IMR-90 (cell line): Measurements from ENCODE around the gene SNX5. TPM values are rescaled to one million over a fixed set of nuclear protein-coding genes. Genes with fewer than 3 reads are reported as not detected.

Source experiments
- ATAC-seq: fragments of 200-7000 bp; cut with Tn5 transposase; 2 replicates; pipeline ENCODE4 v1.9.1; 2020; ENCODE audit warnings: low read depth, mild to moderate bottlenecking, moderate library complexity
- BruUV-seq: library from RNA; stranded (reverse); fragments of 400-500 nt; replicated peaks from 2 replicates; lab custom pipeline; 2021; lab: Mats Ljungman, UMichigan
- CTCF ChIA-PET: fragments of 300-600 bp; formaldehyde crosslinking; extraction: SDS; loops from one replicate; lab custom pipeline; 2021; ENCODE audit warnings: antibody characterized with exemption; lab: Yijun Ruan, JAX
- POLR2A ChIA-PET: fragments of 300-600 bp; sonication (Branson Sonifier 250); formaldehyde crosslinking; loops from one replicate; lab custom pipeline; 2022; ENCODE audit warnings: antibody characterized with exemption; ENCODE audit not compliant: unreplicated experiment; lab: Charles Lee
- DNase-seq: peaks from one replicate; pipeline ENCODE4 v3.0.0; 2013
- H2AFZ ChIP-seq: replicated peaks from 2 replicates; pipeline ENCODE3; 2013; ENCODE audit warnings: low read length, mild to moderate bottlenecking; ENCODE audit not compliant: poor library complexity
- H2AK5ac ChIP-seq: 2 replicates; pipeline ENCODE4 v1.6.1; 2013; ENCODE audit warnings: low read depth, low read length, inconsistent platforms
- H2AK9ac ChIP-seq: replicated peaks from 2 replicates; pipeline ENCODE3; 2013; ENCODE audit warnings: mild to moderate bottlenecking, low read depth, low read length, moderate library complexity; ENCODE audit not compliant: poor library complexity
- H2BK120ac ChIP-seq: 2 replicates; pipeline ENCODE4 v1.6.1; 2013; ENCODE audit warnings: low read depth, low read length, inconsistent platforms
- H2BK15ac ChIP-seq: 3 replicates; pipeline ENCODE4 v1.6.1; 2013; ENCODE audit warnings: low read depth, low read length, inconsistent platforms
- H2BK20ac ChIP-seq: 2 replicates; pipeline ENCODE4 v1.6.1; 2013; ENCODE audit warnings: low read depth, mild to moderate bottlenecking, inconsistent platforms, low read length, moderate library complexity
- H2BK5ac ChIP-seq: 2 replicates; pipeline ENCODE4 v1.6.1; 2013; ENCODE audit warnings: mild to moderate bottlenecking, low read depth, low read length, inconsistent platforms; ENCODE audit not compliant: poor library complexity, severe bottlenecking
- H3K14ac ChIP-seq: replicated peaks from 2 replicates; pipeline ENCODE4 v1.6.1; 2013; ENCODE audit warnings: low read depth, low read length, inconsistent platforms
- H3K18ac ChIP-seq: 2 replicates; pipeline ENCODE4 v1.6.1; 2013; ENCODE audit warnings: low read depth, low read length, control low read depth
- H3K23ac ChIP-seq: 2 replicates; pipeline ENCODE4 v1.6.1; 2013; ENCODE audit warnings: low read depth, low read length, inconsistent platforms
- H3K27ac ChIP-seq: 2 replicates; pipeline ENCODE4 v1.5.1; 2013; ENCODE audit warnings: mild to moderate bottlenecking, control low read depth, low read length; ENCODE audit not compliant: insufficient read depth
- H3K27me3 ChIP-seq: 2 replicates; pipeline ENCODE4 v1.6.1; 2013; ENCODE audit warnings: low read length; ENCODE audit not compliant: control insufficient read depth, insufficient read depth
- H3K36me3 ChIP-seq: 2 replicates; pipeline ENCODE4 v1.6.1; 2013; ENCODE audit warnings: low read length, mixed read lengths; ENCODE audit not compliant: control insufficient read depth, insufficient read depth
- H3K4ac ChIP-seq: 2 replicates; pipeline ENCODE4 v1.6.1; 2013; ENCODE audit warnings: low read depth, low read length, inconsistent platforms
- H3K4me1 ChIP-seq: 2 replicates; pipeline ENCODE4 v1.6.1; 2013; ENCODE audit warnings: low read length, mixed read lengths; ENCODE audit not compliant: control insufficient read depth, insufficient read depth
- H3K4me2 ChIP-seq: 2 replicates; pipeline ENCODE4 v1.6.1; 2013; ENCODE audit warnings: low read depth, mild to moderate bottlenecking, control low read depth, low read length, moderate library complexity
- H3K4me3 ChIP-seq: 2 replicates; pipeline ENCODE4 v1.5.1; 2013; ENCODE audit warnings: low read depth, mild to moderate bottlenecking, control low read depth, low read length, moderate library complexity; ENCODE audit not compliant: insufficient read depth
- H3K56ac ChIP-seq: 2 replicates; pipeline ENCODE4 v1.6.1; 2013; ENCODE audit warnings: low read length, inconsistent platforms; ENCODE audit not compliant: insufficient read depth; ENCODE audit errors: extremely low read depth
- H3K79me1 ChIP-seq, 2 experiments: 2 replicates each; pipeline ENCODE4 v1.6.1; 2013; ENCODE audit warnings: low read length in 2 of 2, inconsistent platforms in 1 of 2, low read depth in 1 of 2
- H3K9ac ChIP-seq: 2 replicates; pipeline ENCODE4 v1.6.1; 2013; ENCODE audit warnings: low read depth, low read length, control low read depth
- H3K9me1 ChIP-seq: 2 replicates; pipeline ENCODE4 v1.6.1; 2013; ENCODE audit warnings: low read length, inconsistent platforms; ENCODE audit not compliant: insufficient read depth
- H3K9me3 ChIP-seq: 2 replicates; pipeline ENCODE4 v1.6.1; 2013; ENCODE audit warnings: low read length; ENCODE audit not compliant: control insufficient read depth, insufficient read depth
- H4K20me1 ChIP-seq: 2 replicates; pipeline ENCODE4 v1.6.1; 2013; ENCODE audit warnings: low read length, inconsistent platforms; ENCODE audit not compliant: insufficient read depth
- H4K5ac ChIP-seq: 2 replicates; pipeline ENCODE4 v1.6.1; 2013; ENCODE audit warnings: mild to moderate bottlenecking, low read depth, low read length, control low read depth
- H4K8ac ChIP-seq, 2 experiments: 2 replicates each; pipeline ENCODE4 v1.6.1; 2013; ENCODE audit warnings: low read depth in 2 of 2, low read length in 2 of 2, control low read depth in 1 of 2, inconsistent platforms in 1 of 2
- H4K91ac ChIP-seq: 2 replicates; pipeline ENCODE4 v1.6.1; 2013; ENCODE audit warnings: low read depth, low read length, inconsistent platforms; ENCODE audit not compliant: insufficient read depth
- BHLHE40 ChIP-seq: fragments of 150-350 bp; IDR thresholded peaks from 2 replicates; pipeline ENCODE4 v1.6.1; 2016; ENCODE audit warnings: mild to moderate bottlenecking, low read depth, low read length
- CEBPB ChIP-seq: IDR thresholded peaks from 2 replicates; pipeline ENCODE4 v1.6.1; 2012; ENCODE audit warnings: low read depth, low read length, improper control_type of control experiment
- CHD1 ChIP-seq: IDR thresholded peaks from 2 replicates; pipeline ENCODE4 v1.6.1; 2012; ENCODE audit warnings: low read depth, low read length, improper control_type of control experiment
- FOS ChIP-seq: fragments of 150-350 bp; IDR thresholded peaks from 2 replicates; pipeline ENCODE4 v1.6.1; 2016; ENCODE audit warnings: low read depth, low read length
- MAFK ChIP-seq: IDR thresholded peaks from 2 replicates; pipeline ENCODE4 v1.6.1; 2012; ENCODE audit warnings: low read depth, low read length, improper control_type of control experiment
- MAZ ChIP-seq: IDR thresholded peaks from 2 replicates; pipeline ENCODE4 v1.6.1; 2012; ENCODE audit warnings: low read depth, mild to moderate bottlenecking, low read length, improper control_type of control experiment, moderate library complexity, borderline replicate concordance
- MXI1 ChIP-seq: IDR thresholded peaks from 2 replicates; pipeline ENCODE4 v1.6.1; 2012; ENCODE audit warnings: low read depth, mild to moderate bottlenecking, low read length, moderate library complexity, borderline replicate concordance
- POLR2A ChIP-seq: IDR thresholded peaks from 2 replicates; pipeline ENCODE4 v1.6.1; 2012; ENCODE audit warnings: mild to moderate bottlenecking, low read depth, low read length
- RAD21 ChIP-seq: IDR thresholded peaks from 2 replicates; pipeline ENCODE4 v1.6.1; 2012; ENCODE audit warnings: low read length, improper control_type of control experiment
- RCOR1 ChIP-seq: IDR thresholded peaks from 2 replicates; pipeline ENCODE4 v1.6.1; 2012; ENCODE audit warnings: mild to moderate bottlenecking, low read length, improper control_type of control experiment; ENCODE audit not compliant: insufficient replicate concordance
- RFX5 ChIP-seq: IDR thresholded peaks from 2 replicates; pipeline ENCODE4 v1.8.0; 2012; ENCODE audit warnings: low read depth, mild to moderate bottlenecking, low read length, moderate library complexity
- SMC3 ChIP-seq: fragments of 150-350 bp; IDR thresholded peaks from 2 replicates; pipeline ENCODE4 v1.6.1; 2016; ENCODE audit warnings: low read depth, mild to moderate bottlenecking, antibody characterized with exemption, low read length, moderate library complexity
- WGBS, 2 experiments: methylation state at CpG; one replicate each; pipeline versions ENCODE4 v1.1.5 to v1.1.7; 2013; ENCODE audit warnings: missing lambda C conversion rate in 2 of 2; ENCODE audit not compliant: insufficient read length in 1 of 2; ENCODE audit errors: extremely low coverage in 2 of 2; 5-methylcytosine and 5-hydroxymethylcytosine counted together
- dilution Hi-C: fragments of 300-500 bp; cut with HindIII; formaldehyde crosslinking; loops from one replicate; pipeline ENCODE4 v1.14.3; 2018; ENCODE audit warnings: low sequenced_read_pairs; ENCODE audit not compliant: unreplicated experiment
- in situ Hi-C: fragments of 300-500 bp; cut with MboI; formaldehyde crosslinking; loops from 3 replicates; pipeline ENCODE4 v1.14.3; 2019; ENCODE audit warnings: low sequenced_read_pairs, inconsistent platforms, mixed read lengths
- intact Hi-C: fragments of 100-400 bp; cut with micrococcal nuclease; formaldehyde crosslinking; loops from 2 replicates; pipeline ENCODE4 v1.10.0; 2022
- polyA plus RNA-seq, 3 experiments: library from polyadenylated mRNA; depleted of rRNA; stranded (reverse); fragments of >200 nt; gene quantifications; 2 replicates each; pipeline ENCODE4 v1.2.3, GENCODE V29; 2012; ENCODE audit warnings: low replicate concordance in 1 of 3
- total RNA-seq: library from RNA; depleted of rRNA; stranded (reverse); fragments of >200 nt; gene quantifications from 2 replicates; pipeline ENCODE4 v1.2.3, GENCODE V29; 2012
- TF ChIP-seq, protein P1 (sequence below): fragments of 150-350 bp; IDR thresholded peaks from 2 replicates; pipeline ENCODE4 v1.6.1; 2017; ENCODE audit warnings: mild to moderate bottlenecking, antibody characterized with exemption, low read length, low read depth
- TF ChIP-seq, protein P2 (sequence below): conservative IDR thresholded peaks from 2 replicates; pipeline ENCODE4 v1.5.1; 2012; ENCODE audit warnings: mild to moderate bottlenecking, low read depth, low read length, improper control_type of control experiment
- TF ChIP-seq, protein P3 (sequence below): fragments of 150-350 bp; IDR thresholded peaks from 2 replicates; pipeline ENCODE4 v1.6.1; 2016; ENCODE audit warnings: low read depth, mild to moderate bottlenecking, low read length, moderate library complexity, borderline replicate concordance

Gene SNX5
- total and polyA plus RNA-seq, 2 of the 4 experiments (the other 2 are of a cell fraction), result 65.4 to 92.8 TPM

DNA sequence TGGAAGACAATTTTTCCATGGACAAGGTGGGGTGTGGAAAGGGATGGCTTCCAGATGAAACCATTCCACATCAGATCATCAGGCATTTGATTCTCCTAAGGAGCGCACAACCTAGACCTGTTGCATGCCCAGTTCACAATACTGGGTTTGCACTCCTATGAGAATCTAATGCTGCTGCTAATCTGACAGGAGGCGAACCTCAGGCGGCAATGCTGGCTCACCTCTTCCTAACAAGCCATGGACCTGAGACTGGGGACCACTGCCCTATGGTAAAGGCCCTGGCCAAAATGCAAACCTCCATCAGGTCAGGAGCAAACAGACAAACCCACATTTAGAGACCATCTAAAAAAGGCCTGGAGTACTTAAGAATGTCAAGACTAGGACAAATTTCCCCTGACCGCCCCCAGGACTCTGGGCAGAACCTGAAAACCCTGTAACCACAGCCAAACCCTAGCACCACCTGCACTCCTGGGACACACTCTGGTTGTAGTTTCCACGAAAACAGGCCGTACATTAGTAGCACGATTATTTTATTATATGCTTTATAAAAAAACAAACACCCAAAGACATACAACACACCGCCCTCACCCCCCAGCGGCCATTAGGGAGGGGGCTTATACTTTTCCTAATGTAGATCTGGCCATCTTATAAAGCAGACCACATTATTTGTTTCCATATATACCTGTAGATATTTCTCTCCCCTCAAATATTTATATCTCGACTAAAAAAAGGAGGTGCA, 27.3 kb downstream of the SNX5 start:
- peaks cover 18% of the 10 kb centered on the region for H3K4me1 ChIP-seq
- H3K27ac ChIP-seq, result no peak overlapping the region
- peaks cover 35% of the 10 kb centered on the region for H4K20me1 ChIP-seq
- in situ Hi-C loops (no loop called here), dilution Hi-C loops (no loop called here), intact Hi-C loops (no loop called here)
- no peak overlapping the region for H3K18ac ChIP-seq
- no peak overlapping the region for H3K4me3 ChIP-seq
- H3K14ac ChIP-seq, result no peak overlapping the region
- no peak overlapping the region for H3K23ac ChIP-seq
- no peak overlapping the region for H2BK120ac ChIP-seq
- peaks cover 36% of the 10 kb centered on the region for H3K36me3 ChIP-seq
- H2AFZ ChIP-seq, result no peak overlapping the region
- no peak overlapping the region for H3K9ac ChIP-seq
- ATAC-seq (no peak), DNase-seq (no peak)
- H2AK9ac ChIP-seq, result no peak overlapping the region
- H2AK5ac ChIP-seq, result no peak overlapping the region
- ChIA-PET POLR2A (no interaction called here), CTCF (no interaction called here)
- H3K79me1 ChIP-seq, result peaks cover 20 to 39% of the 10 kb centered on the region in 2 experiments
- no peak overlapping the region for H2BK20ac ChIP-seq
- no peak overlapping the region for H2BK5ac ChIP-seq
- WGBS, 2 experiments, result no CpG with 5 or more reads among the region's 10 CpGs
- no peak overlapping the region for H4K8ac ChIP-seq
- H4K5ac ChIP-seq, result no peak overlapping the region
- no peak for TF ChIP-seq RCOR1
- TF ChIP-seq, protein P1, sequence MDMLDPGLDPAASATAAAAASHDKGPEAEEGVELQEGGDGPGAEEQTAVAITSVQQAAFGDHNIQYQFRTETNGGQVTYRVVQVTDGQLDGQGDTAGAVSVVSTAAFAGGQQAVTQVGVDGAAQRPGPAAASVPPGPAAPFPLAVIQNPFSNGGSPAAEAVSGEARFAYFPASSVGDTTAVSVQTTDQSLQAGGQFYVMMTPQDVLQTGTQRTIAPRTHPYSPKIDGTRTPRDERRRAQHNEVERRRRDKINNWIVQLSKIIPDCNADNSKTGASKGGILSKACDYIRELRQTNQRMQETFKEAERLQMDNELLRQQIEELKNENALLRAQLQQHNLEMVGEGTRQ, result no peak
- TF ChIP-seq, protein P2, sequence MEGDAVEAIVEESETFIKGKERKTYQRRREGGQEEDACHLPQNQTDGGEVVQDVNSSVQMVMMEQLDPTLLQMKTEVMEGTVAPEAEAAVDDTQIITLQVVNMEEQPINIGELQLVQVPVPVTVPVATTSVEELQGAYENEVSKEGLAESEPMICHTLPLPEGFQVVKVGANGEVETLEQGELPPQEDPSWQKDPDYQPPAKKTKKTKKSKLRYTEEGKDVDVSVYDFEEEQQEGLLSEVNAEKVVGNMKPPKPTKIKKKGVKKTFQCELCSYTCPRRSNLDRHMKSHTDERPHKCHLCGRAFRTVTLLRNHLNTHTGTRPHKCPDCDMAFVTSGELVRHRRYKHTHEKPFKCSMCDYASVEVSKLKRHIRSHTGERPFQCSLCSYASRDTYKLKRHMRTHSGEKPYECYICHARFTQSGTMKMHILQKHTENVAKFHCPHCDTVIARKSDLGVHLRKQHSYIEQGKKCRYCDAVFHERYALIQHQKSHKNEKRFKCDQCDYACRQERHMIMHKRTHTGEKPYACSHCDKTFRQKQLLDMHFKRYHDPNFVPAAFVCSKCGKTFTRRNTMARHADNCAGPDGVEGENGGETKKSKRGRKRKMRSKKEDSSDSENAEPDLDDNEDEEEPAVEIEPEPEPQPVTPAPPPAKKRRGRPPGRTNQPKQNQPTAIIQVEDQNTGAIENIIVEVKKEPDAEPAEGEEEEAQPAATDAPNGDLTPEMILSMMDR, result no peak
- no peak for TF ChIP-seq RAD21
- TF ChIP-seq BHLHE40, result no peak
- no peak for TF ChIP-seq CHD1
- TF ChIP-seq CEBPB, result no peak
- no peak for TF ChIP-seq POLR2A
- no peak for TF ChIP-seq MAFK
- no peak for TF ChIP-seq RFX5
- TF ChIP-seq FOS, result no peak
- no peak for TF ChIP-seq SMC3
- TF ChIP-seq MAZ, result no peak
- no peak for TF ChIP-seq MXI1
- TF ChIP-seq, protein P3, sequence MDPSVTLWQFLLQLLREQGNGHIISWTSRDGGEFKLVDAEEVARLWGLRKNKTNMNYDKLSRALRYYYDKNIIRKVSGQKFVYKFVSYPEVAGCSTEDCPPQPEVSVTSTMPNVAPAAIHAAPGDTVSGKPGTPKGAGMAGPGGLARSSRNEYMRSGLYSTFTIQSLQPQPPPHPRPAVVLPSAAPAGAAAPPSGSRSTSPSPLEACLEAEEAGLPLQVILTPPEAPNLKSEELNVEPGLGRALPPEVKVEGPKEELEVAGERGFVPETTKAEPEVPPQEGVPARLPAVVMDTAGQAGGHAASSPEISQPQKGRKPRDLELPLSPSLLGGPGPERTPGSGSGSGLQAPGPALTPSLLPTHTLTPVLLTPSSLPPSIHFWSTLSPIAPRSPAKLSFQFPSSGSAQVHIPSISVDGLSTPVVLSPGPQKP, result no peak
- H3K4ac ChIP-seq, result no peak overlapping the region
- H3K9me3 ChIP-seq, result no peaks in the 10 kb centered on the region
- no peak overlapping the region for H3K4me2 ChIP-seq
- H3K27me3 ChIP-seq, result no peaks in the 10 kb centered on the region
- peaks cover 17% of the 10 kb centered on the region for H3K9me1 ChIP-seq
- H3K56ac ChIP-seq, result no peak overlapping the region
- BruUV-seq, result no TSS peak
- H4K91ac ChIP-seq, result no peak overlapping the region
- H2BK15ac ChIP-seq, result no peak overlapping the region
